Measurements from ENCODE around the gene TOB2.

- no peak for TF ChIP-seq CBX1 (IDR thresholded peaks at IDR 0.05; ENCODE audit: low read depth)
- TF ChIP-seq JUNB (CRISPR knock-in tag; conservative IDR thresholded peaks at IDR 0.05) = no peak
- no peak for TF ChIP-seq CTCF (IDR thresholded peaks at IDR 0.05 in 2 of 3, conservative IDR thresholded peaks at IDR 0.05 in 1 of 3; ENCODE audit: insufficient read depth in 2 of 3, low read depth in 1 of 3, low read length in 3 of 3)
- TF ChIP-seq MCM5 (IDR thresholded peaks at IDR 0.05; ENCODE audit: low read depth) = no peak
- TF ChIP-seq RBBP5 (IDR thresholded peaks at IDR 0.05; ENCODE audit: borderline replicate concordance, insufficient read depth, low read length, poor library complexity, severe bottlenecking) = no peak
- TF ChIP-seq CC2D1A (IDR thresholded peaks at IDR 0.05) = no peak
- no peak for TF ChIP-seq ELF1 (tag; IDR thresholded peaks at IDR 0.05)
- no peak for TF ChIP-seq FOXM1 (IDR thresholded peaks at IDR 0.05; ENCODE audit: low read depth)
- TF ChIP-seq FOXM1 (CRISPR knock-in tag; IDR thresholded peaks at IDR 0.05; ENCODE audit: low read depth) = peak; percentile 41; the same call in 1 of the 2 replicates
- no peak for TF ChIP-seq SAP30 (IDR thresholded peaks at IDR 0.05; ENCODE audit: borderline replicate concordance, insufficient read depth, low read depth, low read length, poor library complexity, severe bottlenecking)
- TF ChIP-seq SMARCC2 (IDR thresholded peaks at IDR 0.05; ENCODE audit: low read depth) = no peak
- TF ChIP-seq ATF4 (CRISPR knock-in tag; IDR thresholded peaks at IDR 0.05) = no peak
- TF ChIP-seq MEF2D (tag; conservative IDR thresholded peaks at IDR 0.05; ENCODE audit: low read depth) = peak; percentile 90; the same call in 1 of the 2 replicates
These were observed 1.7 kb upstream of the TOB2 start for GRCh38 chr22:41448189-41448808.

Data from K562 (cell line).